H1 (cell line): ENCODE results near the gene SPACA9. TPM values are rescaled to one million over a fixed set of nuclear protein-coding genes. Genes with fewer than 3 reads are reported as not detected.

Source experiments
- CTCF ChIA-PET: fragments of 300-600 bp; sonication (Branson Sonifier 250); formaldehyde crosslinking; loops from one replicate; lab custom pipeline; 2021; ENCODE audit not compliant: partially characterized antibody; lab: Charles Lee
- POLR2A ChIA-PET: fragments of 300-600 bp; sonication (Branson Sonifier 250); formaldehyde crosslinking; loops from one replicate; lab custom pipeline; 2021; ENCODE audit warnings: inconsistent platforms; ENCODE audit not compliant: partially characterized antibody; lab: Charles Lee
- DNase-seq, 2 experiments: peaks; one replicate each; pipeline versions ENCODE4 v3.0.0 to v3.0.0-alpha.2; 2010 to 2022; ENCODE audit warnings: low spot score in 2 of 2, low read depth in 1 of 2, mixed read lengths in 1 of 2
- FAIRE-seq: peaks from 2 replicates; lab custom pipeline; 2011; peaks lifted over from hg19 to GRCh38; lab: Jason Lieb, UNC
- H2AFZ ChIP-seq: 2 replicates; pipeline ENCODE4 v1.8.1; 2012; ENCODE audit warnings: low read length, inconsistent platforms
- H2AK5ac ChIP-seq: 2 replicates; pipeline ENCODE4 v1.6.1; 2013; ENCODE audit warnings: low read depth, low read length
- H2BK120ac ChIP-seq: replicated peaks from 2 replicates; pipeline ENCODE3; 2013; ENCODE audit warnings: low read depth, low read length, inconsistent platforms
- H2BK12ac ChIP-seq: 2 replicates; pipeline ENCODE4 v1.6.1; 2013; ENCODE audit warnings: low read depth, low read length
- H2BK15ac ChIP-seq: 2 replicates; pipeline ENCODE4 v1.6.1; 2013; ENCODE audit warnings: low read length
- H2BK20ac ChIP-seq: 2 replicates; pipeline ENCODE4 v1.6.1; 2013; ENCODE audit warnings: low read length
- H2BK5ac ChIP-seq: 2 replicates; pipeline ENCODE4 v1.6.1; 2013; ENCODE audit warnings: low read depth, low read length
- H3K14ac ChIP-seq: 2 replicates; pipeline ENCODE4 v1.6.1; 2013; ENCODE audit warnings: inconsistent platforms; ENCODE audit not compliant: insufficient read length
- H3K18ac ChIP-seq: 2 replicates; pipeline ENCODE4 v1.6.1; 2013; ENCODE audit warnings: low read length; ENCODE audit errors: extremely low read depth
- H3K23ac ChIP-seq: 2 replicates; pipeline ENCODE4 v1.6.1; 2013; ENCODE audit warnings: inconsistent platforms; ENCODE audit not compliant: insufficient read length
- H3K23me2 ChIP-seq: 2 replicates; pipeline ENCODE4 v1.6.1; 2013; ENCODE audit warnings: low read depth, low read length
- H3K27ac ChIP-seq: 2 replicates; pipeline ENCODE4 v1.6.1; 2011; ENCODE audit warnings: low read depth, low read length, inconsistent platforms
- H3K27me3 ChIP-seq, 4 experiments: replicated peaks in 1 of 4; 1 replicate in 1 of 4; 2 replicates in 3 of 4; pipeline versions ENCODE4 v1.6.1 to v1.8.1; 2011 to 2013; ENCODE audit warnings: low read length in 3 of 4, mild to moderate bottlenecking in 3 of 4, inconsistent platforms in 2 of 4, mixed read lengths in 2 of 4, moderate library complexity in 1 of 4; ENCODE audit not compliant: control insufficient read depth in 3 of 4, insufficient read depth in 3 of 4; ENCODE audit errors: extremely low read depth in 1 of 4
- H3K36me3 ChIP-seq, 4 experiments: 2 replicates each; pipeline versions ENCODE4 v1.6.1 to v1.8.1; 2011 to 2013; ENCODE audit warnings: mild to moderate bottlenecking in 4 of 4, low read length in 3 of 4, moderate library complexity in 2 of 4, control low read depth in 1 of 4, inconsistent platforms in 1 of 4; ENCODE audit not compliant: insufficient read depth in 4 of 4, control insufficient read depth in 2 of 4
- H3K4ac ChIP-seq: replicated peaks from 2 replicates; pipeline ENCODE3; 2013; ENCODE audit warnings: low read length, low read depth, mixed read lengths, inconsistent platforms; ENCODE audit not compliant: insufficient read length
- H3K4me1 ChIP-seq, 4 experiments: replicated peaks in 1 of 4; 1 replicate in 1 of 4; 2 replicates in 3 of 4; pipeline versions ENCODE4 v1.6.1 to v1.8.1; 2011 to 2013; ENCODE audit warnings: low read length in 3 of 4, inconsistent platforms in 2 of 4, mixed read lengths in 1 of 4; ENCODE audit not compliant: insufficient read depth in 4 of 4, control insufficient read depth in 3 of 4
- H3K4me2 ChIP-seq, 2 experiments: 2 replicates each; pipeline versions ENCODE4 v1.6.1 to v1.8.1; 2011 to 2013; ENCODE audit warnings: low read depth in 2 of 2, low read length in 2 of 2, control low read depth in 1 of 2, inconsistent platforms in 1 of 2, mild to moderate bottlenecking in 1 of 2; ENCODE audit not compliant: insufficient read depth in 1 of 2
- H3K4me3 ChIP-seq, 4 experiments: fragments of 200-600, 300-600 bp in 1 of 4; sonication (generic), shearing (Covaris generic), sonication (Bioruptor Twin) in 1 of 4; 2 replicates each; pipeline versions ENCODE4 v1.5.1 to v1.8.1; 2011 to 2016; ENCODE audit warnings: low read length in 4 of 4, low read depth in 3 of 4, control low read depth in 2 of 4, inconsistent platforms in 2 of 4, mild to moderate bottlenecking in 2 of 4, mixed read lengths in 1 of 4, moderate library complexity in 1 of 4; ENCODE audit not compliant: insufficient read depth in 2 of 4; ENCODE audit errors: extremely low read depth in 1 of 4
- H3K56ac ChIP-seq: replicated peaks from 2 replicates; pipeline ENCODE3; 2013; ENCODE audit warnings: low read depth, mild to moderate bottlenecking, mixed read lengths, low read length, inconsistent platforms; ENCODE audit not compliant: insufficient read length
- H3K79me1 ChIP-seq: 2 replicates; pipeline ENCODE4 v1.6.1; 2013; ENCODE audit warnings: low read depth, low read length, control low read depth
- H3K79me2 ChIP-seq, 2 experiments: 2 replicates each; pipeline versions ENCODE4 v1.6.1 to v1.8.1; 2012 to 2013; ENCODE audit warnings: low read length in 2 of 2, mild to moderate bottlenecking in 2 of 2, inconsistent platforms in 1 of 2; ENCODE audit not compliant: insufficient read depth in 2 of 2, control insufficient read depth in 1 of 2
- H3K9ac ChIP-seq, 4 experiments: replicated peaks in 1 of 4; 1 replicate in 1 of 4; 2 replicates in 3 of 4; pipeline versions ENCODE4 v1.6.1 to v1.8.1; 2011 to 2013; ENCODE audit warnings: low read depth in 3 of 4, low read length in 3 of 4, control low read depth in 2 of 4, mild to moderate bottlenecking in 2 of 4, moderate library complexity in 2 of 4, inconsistent platforms in 1 of 4; ENCODE audit errors: extremely low read depth in 1 of 4
- H3K9me3 ChIP-seq, 2 experiments: 2 replicates each; pipeline versions ENCODE4 v1.6.1 to v1.8.1; 2012 to 2013; ENCODE audit warnings: mild to moderate bottlenecking in 2 of 2, moderate library complexity in 2 of 2, control low read depth in 1 of 2, inconsistent platforms in 1 of 2, low read depth in 1 of 2, low read length in 1 of 2, mixed read lengths in 1 of 2; ENCODE audit not compliant: insufficient read depth in 2 of 2
- H4K20me1 ChIP-seq, 2 experiments: replicated peaks in 1 of 2; 2 replicates each; pipeline versions ENCODE3 to v1.8.1; 2011 to 2013; ENCODE audit warnings: inconsistent platforms in 2 of 2, low read length in 2 of 2, mild to moderate bottlenecking in 1 of 2; ENCODE audit not compliant: insufficient read depth in 2 of 2, control insufficient read depth in 1 of 2
- H4K5ac ChIP-seq: 2 replicates; pipeline ENCODE4 v1.6.1; 2013; ENCODE audit warnings: low read length, low read depth, mixed read lengths, inconsistent platforms; ENCODE audit not compliant: insufficient read length
- H4K8ac ChIP-seq: 2 replicates; pipeline ENCODE4 v1.8.0; 2013; ENCODE audit warnings: mild to moderate bottlenecking, moderate library complexity, low read length, inconsistent platforms; ENCODE audit not compliant: insufficient read depth; ENCODE audit errors: extremely low read depth
- H4K91ac ChIP-seq: replicated peaks from 2 replicates; pipeline ENCODE3; 2013; ENCODE audit warnings: low read length, mixed read lengths, inconsistent platforms; ENCODE audit not compliant: insufficient read length
- ATF2 ChIP-seq: IDR thresholded peaks from 2 replicates; pipeline ENCODE4 v1.6.1; 2012; ENCODE audit warnings: low read length, inconsistent platforms
- BACH1 ChIP-seq: IDR thresholded peaks from 2 replicates; pipeline ENCODE4 v1.6.1; 2012; ENCODE audit warnings: low read length, improper control_type of control experiment
- CTBP2 ChIP-seq: IDR thresholded peaks from 2 replicates; pipeline ENCODE4 v1.7.0; 2011; ENCODE audit warnings: borderline replicate concordance, mild to moderate bottlenecking, moderate library complexity, mixed read lengths, low read length; ENCODE audit not compliant: insufficient read depth, insufficient read length
- EGR1 ChIP-seq: IDR thresholded peaks from 2 replicates; pipeline ENCODE4 v1.6.1; 2011; ENCODE audit warnings: low read depth, low read length, borderline replicate concordance
- FOSL1 ChIP-seq: IDR thresholded peaks from 2 replicates; pipeline ENCODE4 v1.6.1; 2011; ENCODE audit warnings: mild to moderate bottlenecking, low read depth, low read length, moderate library complexity; ENCODE audit not compliant: insufficient read depth
- HDAC6 ChIP-seq: IDR thresholded peaks from one replicate; pipeline ENCODE4 v1.7.1; 2012; ENCODE audit warnings: low read depth, mild to moderate bottlenecking, inconsistent platforms, low read length, moderate library complexity
- KDM4A ChIP-seq: IDR thresholded peaks from one replicate; pipeline ENCODE4 v1.7.1; 2012; ENCODE audit warnings: low read depth, mild to moderate bottlenecking, moderate library complexity, low read length, inconsistent platforms; ENCODE audit not compliant: severe bottlenecking
- MAFK ChIP-seq: IDR thresholded peaks from 2 replicates; pipeline ENCODE4 v1.6.1; 2012; ENCODE audit warnings: low read depth, mild to moderate bottlenecking, improper control_type of control experiment, low read length
- MAX ChIP-seq: IDR thresholded peaks from 2 replicates; pipeline ENCODE4 v1.6.1; 2012; ENCODE audit warnings: inconsistent platforms
- SIN3A ChIP-seq, 2 experiments: IDR thresholded peaks in 1 of 2; conservative IDR thresholded peaks in 1 of 2; 2 replicates each; pipeline ENCODE4 v1.6.1; 2011 to 2012; ENCODE audit warnings: low read length in 2 of 2, improper control_type of control experiment in 1 of 2, low read depth in 1 of 2, mild to moderate bottlenecking in 1 of 2
- SIRT6 ChIP-seq: IDR thresholded peaks from one replicate; pipeline ENCODE4 v1.7.1; 2012; ENCODE audit warnings: low read length, inconsistent platforms
- SUZ12 ChIP-seq: fragments of 200-600 bp; sonication (generic); IDR thresholded peaks from 2 replicates; pipeline ENCODE4 v1.6.1; 2012; ENCODE audit warnings: mild to moderate bottlenecking, inconsistent platforms, low read length, moderate library complexity, mixed read lengths
- TCF12 ChIP-seq: IDR thresholded peaks from 2 replicates; pipeline ENCODE4 v1.6.1; 2011; ENCODE audit warnings: low read depth, mild to moderate bottlenecking, low read length
- WGBS, 2 experiments: shearing (Covaris generic) in 1 of 2; methylation state at CpG; one replicate each; pipeline versions ENCODE4 v1.1.6 to v1.1.7; 2013 to 2015; ENCODE audit warnings: low lambda C conversion rate in 2 of 2, mixed read lengths in 2 of 2, inconsistent platforms in 1 of 2, low coverage in 1 of 2, missing lambda C conversion rate in 1 of 2; ENCODE audit not compliant: insufficient replicate concordance in 2 of 2, insufficient coverage in 1 of 2, insufficient read length in 1 of 2; ENCODE audit errors: extremely low coverage in 1 of 2, missing lambda C conversion rate in 1 of 2; 5-methylcytosine and 5-hydroxymethylcytosine counted together
- polyA plus RNA-seq, 7 experiments: library from polyadenylated mRNA; depleted of rRNA in 3 of 7; stranded (reverse) in 5 of 7; unstranded in 2 of 7; fragments of >200 nt in 5 of 7; fragments of 200-250 nt in 2 of 7; gene quantifications; 1 replicate in 5 of 7; 2 replicates in 1 of 7; 4 replicates in 1 of 7; pipeline versions ENCODE4 v1.2.1 to v1.2.3, GENCODE V29; 2011 to 2013; ENCODE audit warnings: missing spikeins in 2 of 7, mixed read lengths in 2 of 7
- total RNA-seq: library from RNA; stranded (reverse); fragmentation: NEBNext Ultra II Directional; extraction: Animal tissue kit (Norgen Biotek cat#: 25700); gene quantifications from 2 replicates; pipeline ENCODE4 v1.2.1, GENCODE V29; 2021

The SPACA9 gene
- total and polyA plus RNA-seq, 2 of the 8 experiments (the other 6 are each of a cell fraction or from before 2014, with no cell fraction given), result 0.63 to 1.3 TPM

GRCh38 chr9:132853482-132853881, 25.2 kb upstream of the SPACA9 start:
- Histone ChIP-seq H3K79me1 (no peaks in the 10 kb centered on the region), H3K23ac (no peak overlapping the region), H4K5ac (no peak overlapping the region), H2BK15ac (no peak overlapping the region), H2AK5ac (no peak overlapping the region), H4K91ac (no peak overlapping the region), H2BK120ac (no peak overlapping the region), H3K9me3 (no peaks in the 10 kb centered on the region), H3K4ac (no peak overlapping the region), H3K36me3 (no peaks in the 10 kb centered on the region), H3K14ac (no peak overlapping the region), H3K27me3 (no peaks in the 10 kb centered on the region; a peak in 2 of 7 replicates), H4K20me1 (no peaks in the 10 kb centered on the region), H3K27ac (no peak overlapping the region), H3K4me1 (peaks cover 5 to 24% (median 11%) of the 10 kb centered on the region in 4 experiments), H2BK5ac (no peak overlapping the region), H3K23me2 (no peaks in the 10 kb centered on the region), H3K4me2 (no peak overlapping the region), H3K9ac (no peak overlapping the region), H3K18ac (no peak overlapping the region), H4K8ac (no peak overlapping the region), H3K4me3 (no peak overlapping the region), H2AFZ (no peak overlapping the region), H2BK12ac (no peak overlapping the region), H3K79me2 (no peaks in the 10 kb centered on the region), H3K56ac (no peak overlapping the region), H2BK20ac (no peak overlapping the region)
- DNase-seq (no peak), FAIRE-seq (no peak)
- ChIA-PET POLR2A (no interaction called here), CTCF (interaction anchor here (0.6 to 1.3 kb wide), 2 partner anchors 11 kb away, joined by 3 to 4 read pairs; no protein-coding TSS in a partner anchor)
- 86% methylated on average over 3 of the region's 4 CpGs; no CpG with 5 or more reads in 1 of the 2 experiments for WGBS, 2 experiments
- TF ChIP-seq MAFK (no peak), SUZ12 (no peak), BACH1 (no peak), MAX (no peak), KDM4A (no peak), SIN3A (conservative IDR thresholded peaks at IDR 0.05 in 1 of 2, IDR thresholded peaks at IDR 0.05 in 1 of 2; ENCODE audit: low read depth in 1 of 2, low read length in 2 of 2) (no peak), FOSL1 (no peak), EGR1 (no peak), HDAC6 (no peak), TCF12 (no peak), CTBP2 (no peak), SIRT6 (no peak), ATF2 (no peak)
